ENCODE measurements around the gene TBC1D22B. TPM values are rescaled to one million over a fixed set of nuclear protein-coding genes. Genes with fewer than 3 reads are reported as not detected.

Gene TBC1D22B
- total and polyA plus RNA-seq, 2 experiments from 2014 or later, result 9.1 to 19.9 TPM

DNA sequence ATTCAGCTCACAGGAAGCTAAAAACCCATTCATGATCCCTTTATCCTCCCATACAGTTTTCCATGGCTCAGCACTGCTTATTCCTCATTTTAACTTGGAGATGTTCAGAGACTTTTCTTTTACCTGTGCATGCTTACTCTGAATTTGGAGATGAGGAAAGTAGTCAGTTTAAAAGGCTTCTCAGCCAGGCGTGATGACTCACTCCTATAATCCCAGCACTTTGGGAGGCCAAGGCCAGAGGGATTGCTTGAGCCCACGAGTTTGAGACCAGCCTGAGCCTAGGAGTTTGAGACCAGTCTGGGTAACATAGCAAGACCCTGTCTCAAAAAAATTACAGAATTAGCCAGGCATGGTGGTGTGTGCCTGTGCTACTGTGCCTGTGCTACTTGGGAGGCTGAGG, 30.7 kb downstream of the TBC1D22B start:
- no peaks in the 10 kb centered on the region for H3K27me3 ChIP-seq (ENCODE audit: insufficient read depth)
- no peak overlapping the region for H2AFZ ChIP-seq
- Mint-ChIP-seq H3K27ac (no peak overlapping the region), H3K9me3 (no peaks in the 10 kb centered on the region), H3K4me3 (no peak overlapping the region), H3K4me1 (no peaks in the 10 kb centered on the region), H3K27me3 (ENCODE audit: insufficient read depth, low read depth, poor library complexity) (no peaks in the 10 kb centered on the region), H3K36me3 (ENCODE audit: low read depth) (peaks cover 47% of the 10 kb centered on the region)
- no peaks in the 10 kb centered on the region for H3K4me1 ChIP-seq (ENCODE audit: insufficient read depth)
- no peak overlapping the region for H3K4me2 ChIP-seq
- no peak overlapping the region for H3K4me3 ChIP-seq
- no peaks in the 10 kb centered on the region for H3K79me2 ChIP-seq (replicated peaks; ENCODE audit: insufficient read depth)
- H3K36me3 ChIP-seq (ENCODE audit: insufficient read depth), result peaks cover 28% of the 10 kb centered on the region
- no peaks in the 10 kb centered on the region for H3K9me2 ChIP-seq (ENCODE audit: insufficient read depth)
- TF ChIP-seq EZH2phosphoT487 (IDR thresholded peaks at IDR 0.05; ENCODE audit: unreplicated experiment), result no peak
- DNase-seq (ENCODE audit: low spot score) (no peak), ATAC-seq (no peak)
- H3F3A ChIP-seq (replicated peaks; ENCODE audit: low read depth), result no peaks in the 10 kb centered on the region
- no peak overlapping the region for H3K27ac ChIP-seq (ENCODE audit: low read depth)
- no peaks in the 10 kb centered on the region; the same call in 1 of the 2 replicates for H4K20me1 ChIP-seq (replicated peaks; ENCODE audit: insufficient read depth)

- H3K27ac ChIP-seq (ENCODE audit: low read depth), result no peak overlapping the region
- Mint-ChIP-seq H3K27ac (no peak overlapping the region), H3K36me3 (ENCODE audit: low read depth) (peaks cover 45% of the 10 kb centered on the region), H3K9me3 (no peaks in the 10 kb centered on the region), H3K4me1 (no peaks in the 10 kb centered on the region), H3K27me3 (ENCODE audit: insufficient read depth, low read depth, poor library complexity) (no peaks in the 10 kb centered on the region), H3K4me3 (no peak overlapping the region)
- ATAC-seq, result no peak
- H3K4me3 ChIP-seq, result no peak overlapping the region
- H3K27me3 ChIP-seq (ENCODE audit: insufficient read depth), result no peaks in the 10 kb centered on the region
- H3K9me2 ChIP-seq (ENCODE audit: insufficient read depth), result no peaks in the 10 kb centered on the region
- H3F3A ChIP-seq (replicated peaks; ENCODE audit: low read depth), result no peaks in the 10 kb centered on the region
- no peaks in the 10 kb centered on the region; the same call in 1 of the 2 replicates for H4K20me1 ChIP-seq (replicated peaks; ENCODE audit: insufficient read depth)
- DNase-seq (ENCODE audit: low spot score), result no peak
- no peaks in the 10 kb centered on the region for H3K4me1 ChIP-seq (ENCODE audit: insufficient read depth)
- no peaks in the 10 kb centered on the region for H3K79me2 ChIP-seq (replicated peaks; ENCODE audit: insufficient read depth)
- no peak overlapping the region for H3K4me2 ChIP-seq
- no peak overlapping the region for H2AFZ ChIP-seq
- peaks cover 26% of the 10 kb centered on the region for H3K36me3 ChIP-seq (ENCODE audit: insufficient read depth)
- TF ChIP-seq ZNF331 (CRISPR knock-in tag; IDR thresholded peaks at IDR 0.05; ENCODE audit: low read depth), result no peak
- TF ChIP-seq ETS1 (IDR thresholded peaks at IDR 0.05), result no peak
- TF ChIP-seq JUNB (IDR thresholded peaks at IDR 0.05; ENCODE audit: unreplicated experiment), result no peak
- no peak for TF ChIP-seq EZH2 (IDR thresholded peaks at IDR 0.05; ENCODE audit: low read depth, unreplicated experiment)
- TF ChIP-seq ZNF114 (CRISPR knock-in tag; IDR thresholded peaks at IDR 0.05), result no peak
- TF ChIP-seq STAT1 (IDR thresholded peaks at IDR 0.05; ENCODE audit: unreplicated experiment), result no peak
- no peak for TF ChIP-seq EZH2phosphoT487 (IDR thresholded peaks at IDR 0.05; ENCODE audit: unreplicated experiment)
- TF ChIP-seq POLR2AphosphoS5 (IDR thresholded peaks at IDR 0.05; ENCODE audit: low read depth), result no peak
- no peak for TF ChIP-seq CTCF (conservative IDR thresholded peaks at IDR 0.05; ENCODE audit: low read depth in 2 of 2)
- TF ChIP-seq CREB1 (CRISPR knock-in tag; IDR thresholded peaks at IDR 0.05; ENCODE audit: low read depth), result no peak
- TF ChIP-seq, protein P1, sequence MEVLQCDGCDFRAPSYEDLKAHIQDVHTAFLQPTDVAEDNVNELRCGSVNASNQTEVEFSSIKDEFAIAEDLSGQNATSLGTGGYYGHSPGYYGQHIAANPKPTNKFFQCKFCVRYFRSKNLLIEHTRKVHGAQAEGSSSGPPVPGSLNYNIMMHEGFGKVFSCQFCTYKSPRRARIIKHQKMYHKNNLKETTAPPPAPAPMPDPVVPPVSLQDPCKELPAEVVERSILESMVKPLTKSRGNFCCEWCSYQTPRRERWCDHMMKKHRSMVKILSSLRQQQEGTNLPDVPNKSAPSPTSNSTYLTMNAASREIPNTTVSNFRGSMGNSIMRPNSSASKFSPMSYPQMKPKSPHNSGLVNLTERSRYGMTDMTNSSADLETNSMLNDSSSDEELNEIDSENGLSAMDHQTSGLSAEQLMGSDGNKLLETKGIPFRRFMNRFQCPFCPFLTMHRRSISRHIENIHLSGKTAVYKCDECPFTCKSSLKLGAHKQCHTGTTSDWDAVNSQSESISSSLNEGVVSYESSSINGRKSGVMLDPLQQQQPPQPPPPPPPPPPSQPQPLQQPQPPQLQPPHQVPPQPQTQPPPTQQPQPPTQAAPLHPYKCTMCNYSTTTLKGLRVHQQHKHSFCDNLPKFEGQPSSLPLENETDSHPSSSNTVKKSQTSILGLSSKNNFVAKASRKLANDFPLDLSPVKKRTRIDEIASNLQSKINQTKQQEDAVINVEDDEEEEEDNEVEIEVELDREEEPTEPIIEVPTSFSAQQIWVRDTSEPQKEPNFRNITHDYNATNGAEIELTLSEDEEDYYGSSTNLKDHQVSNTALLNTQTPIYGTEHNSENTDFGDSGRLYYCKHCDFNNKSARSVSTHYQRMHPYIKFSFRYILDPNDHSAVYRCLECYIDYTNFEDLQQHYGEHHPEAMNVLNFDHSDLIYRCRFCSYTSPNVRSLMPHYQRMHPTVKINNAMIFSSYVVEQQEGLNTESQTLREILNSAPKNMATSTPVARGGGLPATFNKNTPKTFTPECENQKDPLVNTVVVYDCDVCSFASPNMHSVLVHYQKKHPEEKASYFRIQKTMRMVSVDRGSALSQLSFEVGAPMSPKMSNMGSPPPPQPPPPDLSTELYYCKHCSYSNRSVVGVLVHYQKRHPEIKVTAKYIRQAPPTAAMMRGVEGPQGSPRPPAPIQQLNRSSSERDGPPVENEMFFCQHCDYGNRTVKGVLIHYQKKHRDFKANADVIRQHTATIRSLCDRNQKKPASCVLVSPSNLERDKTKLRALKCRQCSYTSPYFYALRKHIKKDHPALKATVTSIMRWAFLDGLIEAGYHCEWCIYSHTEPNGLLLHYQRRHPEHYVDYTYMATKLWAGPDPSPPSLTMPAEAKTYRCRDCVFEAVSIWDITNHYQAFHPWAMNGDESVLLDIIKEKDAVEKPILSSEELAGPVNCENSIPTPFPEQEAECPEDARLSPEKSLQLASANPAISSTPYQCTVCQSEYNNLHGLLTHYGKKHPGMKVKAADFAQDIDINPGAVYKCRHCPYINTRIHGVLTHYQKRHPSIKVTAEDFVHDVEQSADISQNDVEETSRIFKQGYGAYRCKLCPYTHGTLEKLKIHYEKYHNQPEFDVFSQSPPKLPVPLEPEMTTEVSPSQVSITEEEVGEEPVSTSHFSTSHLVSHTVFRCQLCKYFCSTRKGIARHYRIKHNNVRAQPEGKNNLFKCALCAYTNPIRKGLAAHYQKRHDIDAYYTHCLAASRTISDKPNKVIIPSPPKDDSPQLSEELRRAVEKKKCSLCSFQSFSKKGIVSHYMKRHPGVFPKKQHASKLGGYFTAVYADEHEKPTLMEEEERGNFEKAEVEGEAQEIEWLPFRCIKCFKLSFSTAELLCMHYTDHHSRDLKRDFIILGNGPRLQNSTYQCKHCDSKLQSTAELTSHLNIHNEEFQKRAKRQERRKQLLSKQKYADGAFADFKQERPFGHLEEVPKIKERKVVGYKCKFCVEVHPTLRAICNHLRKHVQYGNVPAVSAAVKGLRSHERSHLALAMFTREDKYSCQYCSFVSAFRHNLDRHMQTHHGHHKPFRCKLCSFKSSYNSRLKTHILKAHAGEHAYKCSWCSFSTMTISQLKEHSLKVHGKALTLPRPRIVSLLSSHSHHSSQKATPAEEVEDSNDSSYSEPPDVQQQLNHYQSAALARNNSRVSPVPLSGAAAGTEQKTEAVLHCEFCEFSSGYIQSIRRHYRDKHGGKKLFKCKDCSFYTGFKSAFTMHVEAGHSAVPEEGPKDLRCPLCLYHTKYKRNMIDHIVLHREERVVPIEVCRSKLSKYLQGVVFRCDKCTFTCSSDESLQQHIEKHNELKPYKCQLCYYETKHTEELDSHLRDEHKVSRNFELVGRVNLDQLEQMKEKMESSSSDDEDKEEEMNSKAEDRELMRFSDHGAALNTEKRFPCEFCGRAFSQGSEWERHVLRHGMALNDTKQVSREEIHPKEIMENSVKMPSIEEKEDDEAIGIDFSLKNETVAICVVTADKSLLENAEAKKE (CRISPR knock-in tag; IDR thresholded peaks at IDR 0.05), result no peak
- TF ChIP-seq NANOG (IDR thresholded peaks at IDR 0.05; ENCODE audit: borderline replicate concordance), result no peak
Observed at GRCh38 chr6:37289931-37290330, 32.4 kb downstream of the TBC1D22B start.
